GM21723 (cell line): Measurements from ENCODE around the gene IL23R.

Experiments used
- ATAC-seq: cut with Tn5 transposase; IDR thresholded peaks from one replicate; pipeline ENCODE4 v1.9.1; 2021; ENCODE audit warnings: mild to moderate bottlenecking, moderate library complexity; ENCODE audit not compliant: unreplicated experiment

IL23R gene

DNA sequence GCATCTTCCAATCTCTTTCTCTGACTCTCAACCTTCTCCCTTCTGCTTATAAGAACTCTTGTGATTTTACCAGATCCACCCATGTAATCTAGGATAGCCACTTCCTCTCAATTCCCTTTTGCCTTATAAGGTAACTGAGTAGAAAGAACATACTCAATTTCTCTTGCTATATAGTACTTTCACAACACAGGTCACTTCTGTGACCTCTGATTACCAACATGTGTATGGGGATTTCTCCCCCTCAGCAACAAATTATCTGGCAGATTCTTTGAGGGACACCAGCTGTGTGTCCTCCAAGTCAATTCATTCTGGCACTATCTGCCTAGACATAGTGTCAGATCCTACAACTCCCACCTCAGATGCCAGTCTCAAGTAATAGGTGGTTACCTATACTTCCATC lies 62.5 kb downstream of the IL23R start:
- ATAC-seq = peak; percentile 44

DNA sequence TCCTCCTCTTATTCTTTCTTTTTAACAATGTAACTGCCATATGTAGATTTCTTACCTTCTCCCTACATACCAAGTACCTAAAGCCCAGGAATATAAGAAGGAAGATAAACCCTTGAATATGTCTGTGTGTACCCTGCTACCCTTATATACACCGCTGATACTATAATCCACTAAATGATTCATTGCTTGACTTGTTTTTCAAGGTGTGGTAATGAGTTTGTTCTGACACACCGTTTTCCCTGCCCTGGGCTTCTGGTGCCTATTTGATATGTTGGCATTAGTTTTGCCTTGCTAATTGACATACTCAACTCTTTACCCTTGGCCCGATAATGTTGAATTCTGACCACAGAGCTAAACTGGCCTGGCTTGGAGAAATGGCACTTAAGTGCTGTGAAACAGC lies 64.3 kb downstream of the IL23R start:
- no peak for ATAC-seq

- ATAC-seq = no peak
These were observed 70.0 kb downstream of the IL23R start for GRCh38 chr1:67236277-67236676.

DNA sequence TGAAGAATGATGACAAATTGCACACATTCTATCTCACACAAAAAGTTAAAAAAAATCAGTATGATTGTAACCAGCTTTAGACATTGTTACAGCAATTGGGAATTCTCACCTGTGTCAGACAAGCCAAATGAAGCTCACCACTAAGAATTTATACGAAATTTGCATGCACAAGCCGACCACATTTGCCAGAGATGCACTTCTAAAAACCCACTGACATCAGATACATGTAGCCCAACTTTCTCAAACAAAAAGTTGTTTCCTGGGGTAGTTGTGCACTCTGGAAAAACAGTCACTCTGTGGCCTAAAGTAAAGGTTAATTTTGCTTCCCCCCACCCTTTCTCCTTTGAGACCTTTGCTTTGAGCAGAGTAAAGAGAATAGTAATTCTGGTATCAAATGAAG lies 73.5 kb downstream of the IL23R start:
- no peak for ATAC-seq

DNA sequence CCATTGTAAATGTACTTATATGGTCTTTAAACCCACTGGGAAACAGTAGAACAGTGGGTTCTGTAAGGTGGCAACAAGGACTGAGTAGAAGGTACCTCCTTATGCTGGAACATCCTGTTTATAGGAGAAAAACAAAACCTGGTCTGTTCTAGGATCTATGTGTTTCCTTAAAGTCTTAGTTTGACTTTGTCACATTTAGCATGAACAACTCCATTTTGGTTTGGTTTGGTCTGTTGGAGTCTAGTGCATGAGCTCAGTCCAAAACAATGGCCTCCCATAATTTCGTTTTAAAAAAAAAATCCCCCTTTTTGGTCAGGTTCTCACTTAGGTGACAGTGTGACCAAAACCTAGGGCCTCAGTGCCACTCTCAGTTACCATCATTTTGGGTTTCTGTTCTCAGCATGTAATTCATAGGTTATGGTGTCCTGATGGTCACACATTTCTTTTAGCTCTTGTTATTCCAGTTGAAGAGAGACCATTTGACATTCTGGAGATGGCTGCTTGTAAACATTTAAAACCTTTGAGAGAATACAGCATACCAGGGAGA lies 75.0 kb downstream of the IL23R start:
- ATAC-seq = no peak

- no peak for ATAC-seq
These were observed 75.8 kb downstream of the IL23R start for GRCh38 chr1:67242016-67242415.

DNA sequence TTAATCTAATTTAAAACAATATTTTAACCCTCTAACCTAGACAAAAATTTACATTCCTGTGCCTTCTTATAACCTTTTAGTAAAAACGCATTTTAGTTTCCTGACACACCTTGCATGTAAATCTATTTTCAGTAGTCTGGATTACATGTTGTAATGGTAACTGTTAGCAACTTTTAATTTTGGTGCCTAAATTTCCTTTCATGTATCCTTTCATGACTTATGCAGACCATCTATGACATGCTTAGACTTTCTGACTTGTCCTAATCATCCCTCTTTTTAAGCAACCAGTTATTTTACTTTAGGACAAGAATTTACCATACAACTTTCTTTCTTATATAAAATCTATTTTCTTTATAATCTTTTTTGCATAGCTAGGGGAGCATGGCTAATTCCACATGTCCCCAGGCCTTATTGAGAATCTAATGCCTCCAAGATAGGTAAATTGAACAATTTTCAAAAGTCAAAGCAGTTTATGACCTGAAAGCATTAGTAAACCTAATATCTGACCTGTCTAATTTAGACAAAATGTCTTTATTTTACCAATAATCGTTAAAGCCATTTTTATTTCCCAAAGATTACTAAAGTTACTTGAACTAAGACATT lies 83.9 kb downstream of the IL23R start:
- ATAC-seq = no peak

DNA sequence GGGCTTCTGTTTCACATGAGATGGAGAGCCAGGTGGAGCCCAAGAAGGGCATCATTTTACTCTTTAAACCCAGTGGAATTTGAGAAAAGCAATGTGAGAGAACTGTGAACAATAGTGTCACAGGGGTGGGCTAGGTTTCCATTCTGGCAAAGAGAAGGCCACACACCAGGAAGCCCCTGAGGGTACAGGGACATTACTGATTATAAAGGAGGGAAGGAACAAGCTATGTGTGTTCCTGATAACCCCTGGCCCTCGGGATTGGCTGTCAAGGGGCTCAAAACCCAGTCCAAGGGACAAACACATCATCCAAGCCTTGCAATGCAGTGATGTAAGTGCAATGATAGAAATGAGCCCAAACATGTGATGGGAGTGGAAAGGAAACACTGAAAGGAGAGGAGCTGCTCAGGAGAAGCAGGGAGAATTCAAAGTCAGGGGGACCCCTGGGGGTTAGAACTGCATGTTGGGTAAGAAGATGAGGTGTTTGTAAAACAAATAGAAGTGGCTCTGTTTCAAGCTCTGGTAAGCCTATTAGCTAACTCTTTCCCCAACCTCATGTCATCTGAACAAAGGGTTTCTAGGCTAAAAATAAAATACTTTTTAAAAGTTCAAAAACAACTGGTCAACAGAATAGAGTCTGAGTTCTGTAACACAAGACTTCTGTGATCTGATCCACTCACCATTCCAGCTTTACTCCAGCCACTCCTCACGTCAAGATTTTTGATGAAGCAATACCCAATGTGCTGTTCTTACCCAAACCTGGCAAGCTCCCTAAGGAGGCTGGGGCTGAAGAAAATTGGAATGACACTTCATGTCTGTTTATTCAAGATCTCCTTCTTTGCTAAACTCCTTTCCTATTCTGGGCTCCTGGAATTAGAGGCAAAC lies 90.3 kb downstream of the IL23R start:
- no peak for ATAC-seq

DNA sequence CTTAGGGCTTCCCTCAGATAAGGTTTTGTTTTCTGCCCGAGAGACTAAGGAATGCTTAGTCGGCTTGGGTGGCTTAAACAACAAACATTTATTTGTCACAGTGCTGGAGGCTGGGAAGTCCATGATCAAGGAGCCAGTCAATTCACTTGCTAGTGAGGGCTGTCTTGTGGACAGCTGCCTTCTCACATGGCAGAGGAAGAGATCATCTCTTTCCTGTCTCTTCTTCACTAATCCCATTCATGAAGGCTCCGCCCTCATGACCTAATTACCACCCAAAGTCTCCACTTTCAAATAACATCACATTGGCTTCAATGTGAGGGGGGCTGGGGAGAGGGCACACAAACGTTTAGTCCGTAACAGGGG lies 90.9 kb downstream of the IL23R start:
- no peak for ATAC-seq

- ATAC-seq = no peak
These were observed 95.4 kb downstream of the IL23R start for GRCh38 chr1:67261680-67262079.

GRCh38 chr1:67262735-67263134 lies 96.5 kb downstream of the IL23R start:
- no peak for ATAC-seq

DNA sequence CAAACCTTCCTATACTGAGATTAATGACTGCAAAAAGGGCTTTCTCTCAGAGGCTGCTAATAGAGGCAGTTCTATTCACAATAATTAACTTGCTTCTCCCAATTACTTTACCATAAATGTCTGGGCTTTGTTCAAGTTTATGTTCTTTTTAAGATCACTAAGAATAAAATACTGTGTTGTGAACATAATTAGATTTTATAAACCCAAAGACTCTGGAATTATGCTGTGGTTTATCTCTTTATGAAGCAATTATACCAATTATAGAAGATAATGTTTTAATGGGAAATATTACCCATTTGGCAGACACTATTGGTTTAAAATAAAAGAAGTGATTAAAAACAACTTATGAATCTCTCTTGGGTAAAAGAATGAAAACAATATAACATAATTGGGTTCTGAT lies 97.9 kb downstream of the IL23R start:
- ATAC-seq = no peak

- ATAC-seq = no peak
These were observed 98.6 kb downstream of the IL23R start for GRCh38 chr1:67264899-67265298.

- no peak for ATAC-seq
These were observed 102.8 kb downstream of the IL23R start for GRCh38 chr1:67269061-67269460.

- no peak for ATAC-seq
These were observed 104.3 kb downstream of the IL23R start for GRCh38 chr1:67270541-67270940.

GRCh38 chr1:67273591-67273990 lies 107.3 kb downstream of the IL23R start:
- ATAC-seq = no peak

DNA sequence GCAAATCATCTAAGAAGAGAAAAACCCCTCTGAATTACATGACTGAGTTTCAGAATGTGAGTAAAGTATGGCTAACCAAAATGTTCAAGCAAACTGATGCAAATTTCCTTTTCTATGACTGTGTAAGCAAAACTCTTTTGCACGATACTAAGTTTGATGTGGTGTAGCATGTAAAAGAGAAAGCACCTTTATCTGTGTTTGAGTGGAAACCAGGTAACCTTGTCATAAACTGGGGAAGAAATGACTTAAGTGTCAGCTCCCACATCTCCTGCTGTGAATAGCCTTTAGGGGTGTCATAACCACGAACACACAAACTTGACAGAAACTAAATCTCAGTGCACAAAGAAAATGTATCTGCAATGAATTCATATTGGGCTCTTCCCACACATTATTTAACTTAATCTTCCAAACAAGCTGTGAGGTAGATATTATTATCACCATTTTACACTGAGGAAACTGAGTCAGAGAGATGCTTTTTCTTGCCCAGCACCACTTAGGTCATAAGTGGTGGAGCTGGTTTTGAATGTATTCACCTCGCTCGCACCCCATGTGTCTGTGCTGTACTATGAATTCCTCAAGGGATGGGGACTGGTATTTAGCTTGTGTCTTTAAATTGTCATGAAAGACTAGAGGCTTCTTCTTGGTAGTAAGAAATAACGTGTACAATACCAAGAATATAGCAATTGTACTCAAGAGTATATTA lies 108.5 kb downstream of the IL23R start:
- ATAC-seq = peak; percentile 85

DNA sequence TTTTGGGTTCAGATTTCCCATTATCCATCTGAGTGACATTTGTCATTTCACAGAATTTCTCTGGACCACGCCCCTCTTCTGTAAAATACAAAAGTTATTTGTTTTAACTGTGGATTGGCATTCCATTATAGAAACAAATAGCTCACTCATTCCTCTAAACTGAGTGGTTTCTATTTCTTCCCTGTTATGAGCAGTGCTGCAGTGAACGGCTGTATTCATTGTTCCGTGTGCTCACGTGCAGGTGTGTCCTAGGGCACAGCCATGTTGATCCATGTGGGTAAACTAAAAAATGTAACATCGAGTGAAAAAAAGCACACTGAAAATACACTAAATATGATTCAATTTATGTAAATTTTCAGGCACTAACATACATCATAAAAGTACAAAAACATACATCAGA lies 114.4 kb downstream of the IL23R start:
- ATAC-seq = no peak

GRCh38 chr1:67281244-67281643 lies 115.0 kb downstream of the IL23R start:
- no peak for ATAC-seq

DNA sequence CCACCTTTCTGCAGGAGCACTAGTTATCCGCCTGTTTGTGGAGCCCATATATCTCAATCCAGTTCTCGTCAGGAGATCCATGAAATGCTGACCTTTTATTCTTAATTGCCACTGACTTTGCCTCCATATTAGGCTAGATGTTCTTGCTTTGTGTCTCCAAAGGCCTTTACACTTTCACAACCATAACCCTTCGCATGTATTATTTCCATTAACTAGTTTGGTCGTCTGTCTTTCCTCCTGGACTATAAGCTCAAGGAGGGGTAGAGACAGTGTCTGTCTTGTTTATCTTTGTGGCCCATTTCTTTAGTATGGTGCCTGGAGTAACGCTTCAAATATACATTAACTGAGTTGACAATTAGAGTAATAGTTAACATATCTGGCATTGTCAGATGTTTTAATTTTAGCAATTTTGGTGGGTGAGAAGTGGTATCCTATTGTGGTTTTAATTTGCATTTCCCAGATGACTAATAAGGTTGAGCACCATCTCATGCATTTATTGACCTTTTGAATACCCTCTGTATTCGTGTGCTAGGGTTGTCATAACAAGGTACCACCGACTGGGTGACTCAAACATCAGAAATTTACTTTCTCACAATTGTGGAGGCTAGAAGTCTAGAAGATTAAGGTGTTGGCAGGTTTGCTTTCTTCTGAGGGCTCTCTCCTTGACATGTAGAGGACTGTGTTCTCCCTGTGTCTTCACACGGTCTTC lies 119.7 kb downstream of the IL23R start:
- peak; percentile 94 for ATAC-seq

- no peak for ATAC-seq
These were observed 124.0 kb downstream of the IL23R start for GRCh38 chr1:67290236-67290635.
